Motor neuron (in vitro differentiated cells): ENCODE measurements around the gene MCCC1. TPM values are rescaled to one million over a fixed set of nuclear protein-coding genes. Genes with fewer than 3 reads are reported as not detected.
A peak's percentile ranks its signal among the peaks of the same experiment; 100 is the strongest.

Experiments used
- ATAC-seq, 8 experiments: fragments of 200-7000 bp; cut with Tn5 transposase; replicated peaks in 6 of 8; 2 replicates each; pipeline ENCODE4 v1.8.0; 2021; ENCODE audit warnings: mild to moderate bottlenecking in 8 of 8, moderate library complexity in 8 of 8
- H3K27ac ChIP-seq, 2 donors: fragments of 250-450 bp; sonication (Bioruptor Pico); 2 replicates each; pipeline ENCODE4 v1.9.0; 2021; ENCODE audit warnings: antibody characterized with exemption in 2 of 2, mild to moderate bottlenecking in 2 of 2, moderate library complexity in 1 of 2
- H3K4me1 ChIP-seq, 2 donors: fragments of 250-450 bp; sonication (Bioruptor Pico); replicated peaks in 1 of 2; 2 replicates each; pipeline ENCODE4 v1.6.1; 2021; ENCODE audit warnings: antibody characterized with exemption in 2 of 2, mild to moderate bottlenecking in 2 of 2, moderate library complexity in 1 of 2
- H3K4me3 ChIP-seq, 5 donors: fragments of 250-450 bp; sonication (Bioruptor Pico); 2 replicates each; pipeline ENCODE4 v1.9.0; 2021; ENCODE audit warnings: antibody characterized with exemption in 5 of 5, mild to moderate bottlenecking in 5 of 5, moderate library complexity in 4 of 5
- WGBS, 10 experiments: fragments of 450-650 bp; shearing (Covaris generic); methylation state at CpG; one replicate each; pipeline ENCODE4 v1.0.0; 2022; 5-methylcytosine and 5-hydroxymethylcytosine counted together
- in situ Hi-C, 9 experiments: fragments of 400-800 bp; cut with MboI; loops; one replicate each; pipeline ENCODE4 v1.15.0; 2021; ENCODE audit warnings: low sequenced_read_pairs in 9 of 9, low pct_unique_long_range_greater_than_20kb in 2 of 9; ENCODE audit not compliant: unreplicated experiment in 9 of 9
- total RNA-seq, 8 experiments: library from RNA; unstranded; fragments of 300-600 nt; gene quantifications; 2 replicates each; pipeline versions ENCODE4 v1.2.3 to v1.2.4, GENCODE V29; 2022

The MCCC1 gene
- total RNA-seq: 10 to 100 TPM; 10.6 to 39.9 (median 16.6) TPM

DNA sequence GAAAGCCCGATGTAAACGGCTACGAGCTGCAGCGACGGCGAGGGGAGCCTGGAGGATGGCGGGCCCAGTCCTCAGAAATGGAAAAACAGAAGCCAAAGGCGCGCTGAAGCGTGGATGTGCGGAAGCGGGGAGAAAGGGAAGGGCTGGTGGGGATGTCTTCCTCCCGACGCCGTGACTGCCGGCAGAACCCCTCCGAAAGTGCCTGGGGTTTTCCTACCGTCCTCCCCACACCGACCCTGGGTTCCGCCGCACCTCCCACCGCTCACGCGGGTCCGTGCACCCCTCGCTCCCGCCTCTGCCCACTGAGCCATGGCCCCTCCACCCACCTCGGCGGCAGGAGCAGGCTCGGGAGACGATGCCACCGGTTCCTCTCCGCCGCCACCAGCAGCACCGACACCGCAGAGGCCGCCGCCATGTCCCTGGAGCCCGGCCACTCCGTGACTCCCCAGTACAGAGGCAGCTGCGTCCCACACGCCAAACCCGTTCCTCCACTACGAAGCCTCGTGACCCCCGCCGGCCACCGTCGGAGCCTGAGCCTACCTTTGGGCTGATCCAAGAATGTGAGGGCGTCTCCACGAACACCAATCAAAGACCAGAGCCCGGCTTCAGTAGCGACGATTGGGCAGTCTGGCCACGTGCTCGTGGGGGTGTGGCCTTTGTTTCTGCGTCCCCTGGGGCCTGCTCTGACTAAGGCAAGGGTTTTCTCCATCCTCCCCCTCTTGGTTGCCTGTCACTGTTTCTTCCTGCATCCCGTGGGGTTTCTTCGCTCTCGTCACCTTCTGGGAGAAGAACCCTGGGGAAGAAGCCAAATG is at the start of gene MCCC1:
Gene MCCC1, minus strand, starts transcription at position 471 of the 812 bp plus-strand sequence. Its CDS starts 56 bp downstream, at position 415.
- peaks cover 5% of the 10 kb centered on the region in 2 donors for H3K4me1 ChIP-seq
- ATAC-seq: peak; percentile 94 to 99 (median 98)
- H3K27ac ChIP-seq: peak within 1 kb of the TSS; percentile 55 to 66
- WGBS, 10 experiments: 0 to 4% (median 1%) methylated on average over 3 to 13 of the region's 60 CpGs; no CpG with 5 or more reads in 4 of the 10 experiments
- in situ Hi-C loops: no loop called here
- peak within 1 kb of the TSS; percentile 61 to 95 (median 75) for H3K4me3 ChIP-seq

DNA sequence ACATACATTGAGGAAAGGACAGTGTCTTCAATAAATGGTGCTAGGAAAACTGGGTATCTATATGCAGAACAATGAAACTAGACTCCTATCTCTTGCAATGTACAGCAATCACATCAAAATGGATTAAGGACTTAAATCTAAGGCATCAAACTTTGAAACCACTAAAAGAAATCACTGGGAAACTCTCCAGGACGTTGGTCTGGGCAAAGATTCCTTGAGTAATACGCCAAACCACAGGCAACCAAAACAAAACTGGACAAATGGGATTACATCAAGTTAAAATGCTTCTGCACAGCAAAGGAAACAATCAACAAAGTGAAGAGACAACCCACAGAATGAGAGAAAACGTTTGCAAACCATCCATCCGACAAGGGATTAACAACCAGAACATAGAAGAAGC is 48.8 kb upstream of the MCCC1 start:
- Histone ChIP-seq H3K27ac (no peak overlapping the region), H3K4me3 (no peak overlapping the region), H3K4me1 (no peaks in the 10 kb centered on the region)
- 9 to 87% (median 74%) methylated on average over 2 to 4 of the region's 4 CpGs for WGBS, 10 experiments
- ATAC-seq: no peak
- in situ Hi-C loops: loop anchor here in 2 of 9 experiments (25.0 kb wide), 1 partner anchor 239 kb away; no protein-coding TSS in a partner anchor

DNA sequence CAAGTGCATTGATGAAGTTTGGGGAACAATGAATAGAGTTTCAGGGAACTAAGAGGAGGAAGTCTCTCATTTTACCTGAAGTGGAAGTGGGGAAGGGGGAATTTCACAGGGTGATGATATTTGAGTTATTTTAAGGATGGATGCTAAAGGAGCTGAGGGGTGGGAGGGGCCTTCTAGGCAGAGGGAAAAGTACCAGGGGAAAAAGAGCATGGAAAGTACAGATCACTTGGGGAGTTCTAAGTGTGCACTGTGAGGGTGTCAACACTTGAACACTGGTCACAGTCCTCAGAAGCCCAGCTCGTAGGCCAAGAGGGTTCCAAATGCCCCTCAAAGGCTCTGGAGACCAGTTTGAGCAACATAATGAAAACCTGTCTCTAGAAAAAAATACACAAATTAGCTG is 45.1 kb upstream of the MCCC1 start:
- H3K27ac ChIP-seq: no peak overlapping the region
- in situ Hi-C loops: loop anchor here in 2 of 9 experiments (25.0 kb wide), 1 partner anchor 243 kb away; no protein-coding TSS in a partner anchor
- H3K4me1 ChIP-seq: no peaks in the 10 kb centered on the region
- 13 to 50% methylated on average over 1 of the region's 1 CpG; no CpG with 5 or more reads in 8 of the 10 experiments for WGBS, 10 experiments
- no peak overlapping the region for H3K4me3 ChIP-seq
- no peak for ATAC-seq

DNA sequence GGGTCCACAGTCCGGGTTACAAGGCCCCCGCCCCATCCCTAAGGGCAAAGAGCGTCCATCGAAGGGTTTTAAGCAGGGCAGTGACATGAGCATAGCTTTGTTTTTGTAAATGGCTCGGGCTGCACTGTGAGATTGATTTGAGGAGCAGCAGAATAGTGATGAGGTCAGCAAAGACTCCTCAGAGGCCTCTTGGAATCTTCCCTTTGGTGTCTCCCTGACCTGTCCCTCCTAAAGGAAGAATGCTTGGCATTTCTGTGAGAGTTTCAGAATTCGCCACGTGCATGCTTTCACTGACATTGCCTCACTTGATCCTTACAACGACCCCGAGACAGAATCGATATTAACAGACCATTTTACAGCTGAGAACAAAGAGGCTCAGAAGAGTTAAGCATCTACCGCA is 42.9 kb upstream of the MCCC1 start:
- 0 to 81% (median 45%) methylated on average over 2 to 10 of the region's 11 CpGs for WGBS, 10 experiments
- in situ Hi-C loops: loop anchor here in 2 of 9 experiments (25.0 kb wide), 1 partner anchor 245 kb away; no protein-coding TSS in a partner anchor
- peak in 2 of 8 experiments; percentile 12 to 40 for ATAC-seq
- Histone ChIP-seq H3K27ac (no peak overlapping the region), H3K4me1 (no peaks in the 10 kb centered on the region), H3K4me3 (no peak overlapping the region)

DNA sequence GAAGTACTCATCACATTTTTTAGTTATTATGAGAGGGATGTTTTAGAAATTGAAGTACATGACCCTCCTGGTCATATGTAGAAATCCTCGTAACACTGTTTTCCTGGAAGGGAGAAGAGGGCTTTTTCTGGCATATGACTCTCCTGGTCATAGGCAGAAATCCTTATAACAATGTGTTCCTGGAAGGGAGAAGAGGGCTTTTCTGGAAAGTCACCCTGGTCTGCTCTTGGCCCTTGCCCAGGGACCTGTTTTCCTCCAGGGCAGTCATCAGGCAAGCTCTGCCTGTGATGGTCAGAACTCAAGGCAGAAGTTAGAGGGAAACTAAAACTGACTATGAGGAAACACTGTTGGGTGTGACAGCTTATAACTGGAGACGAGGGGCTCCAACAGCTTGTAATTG is 35.5 kb upstream of the MCCC1 start:
- WGBS, 10 experiments: 17 to 87% (median 63%) methylated on average over 1 to 2 of the region's 2 CpGs; no CpG with 5 or more reads in 3 of the 10 experiments
- Histone ChIP-seq H3K27ac (no peak overlapping the region), H3K4me1 (no peaks in the 10 kb centered on the region), H3K4me3 (no peak overlapping the region)
- no peak for ATAC-seq
- in situ Hi-C loops: loop anchor here in 2 of 9 experiments (25.0 kb wide), 1 partner anchor 252 kb away; no protein-coding TSS in a partner anchor

DNA sequence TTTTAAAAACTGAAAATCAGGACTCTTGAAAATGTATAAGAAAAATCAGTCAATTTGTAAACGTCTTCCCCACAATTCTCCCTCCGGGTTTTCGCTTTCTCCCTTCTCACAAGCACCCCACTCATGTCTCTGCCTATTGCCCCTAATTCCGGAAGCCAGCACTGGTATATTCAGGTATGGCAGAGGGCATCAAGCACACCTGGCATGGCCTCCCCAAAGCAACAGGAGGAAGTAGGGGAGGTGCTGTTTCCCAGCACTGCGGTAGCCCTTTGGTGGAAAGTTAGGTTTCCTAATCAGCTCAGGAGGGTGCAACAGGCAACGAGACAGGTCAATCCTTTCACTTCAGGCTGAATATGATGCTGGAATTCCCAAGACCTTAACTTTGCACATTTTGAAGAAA is 33.1 kb upstream of the MCCC1 start:
- Histone ChIP-seq H3K27ac (no peak overlapping the region), H3K4me1 (no peaks in the 10 kb centered on the region), H3K4me3 (no peak overlapping the region)
- no peak for ATAC-seq
- in situ Hi-C loops: loop anchor here in 2 of 9 experiments (25.0 kb wide), 1 partner anchor 255 kb away; no protein-coding TSS in a partner anchor
- WGBS, 10 experiments: 0 to 60% (median 33%) methylated on average over 1 to 6 of the region's 6 CpGs; no CpG with 5 or more reads in 1 of the 10 experiments

DNA sequence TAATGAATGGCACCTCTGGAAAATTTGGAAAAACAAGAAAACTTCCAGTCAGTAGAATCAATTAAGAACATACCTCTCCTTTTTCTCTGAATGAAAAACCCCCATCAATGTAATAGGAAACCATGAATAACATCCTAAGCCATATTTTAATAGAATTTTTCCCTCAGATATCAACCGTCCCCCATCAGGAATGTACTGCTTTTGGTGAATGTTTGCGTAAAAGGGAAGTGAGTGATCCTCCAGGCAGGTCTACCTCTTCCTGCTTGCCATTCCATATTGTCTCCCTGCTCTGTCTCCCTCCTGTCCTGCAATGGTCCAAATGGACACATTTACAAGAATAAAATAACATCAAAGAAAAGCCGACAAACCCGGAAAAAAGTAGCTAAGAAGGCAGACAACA is 32.4 kb upstream of the MCCC1 start:
- H3K4me3 ChIP-seq: no peak overlapping the region
- H3K27ac ChIP-seq: no peak overlapping the region
- in situ Hi-C loops: loop anchor here in 2 of 9 experiments (25.0 kb wide), 1 partner anchor 256 kb away; no protein-coding TSS in a partner anchor
- no peak for ATAC-seq
- no peaks in the 10 kb centered on the region for H3K4me1 ChIP-seq
- WGBS, 10 experiments: 0 to 72% (median 45%) methylated on average over 1 to 4 of the region's 4 CpGs

DNA sequence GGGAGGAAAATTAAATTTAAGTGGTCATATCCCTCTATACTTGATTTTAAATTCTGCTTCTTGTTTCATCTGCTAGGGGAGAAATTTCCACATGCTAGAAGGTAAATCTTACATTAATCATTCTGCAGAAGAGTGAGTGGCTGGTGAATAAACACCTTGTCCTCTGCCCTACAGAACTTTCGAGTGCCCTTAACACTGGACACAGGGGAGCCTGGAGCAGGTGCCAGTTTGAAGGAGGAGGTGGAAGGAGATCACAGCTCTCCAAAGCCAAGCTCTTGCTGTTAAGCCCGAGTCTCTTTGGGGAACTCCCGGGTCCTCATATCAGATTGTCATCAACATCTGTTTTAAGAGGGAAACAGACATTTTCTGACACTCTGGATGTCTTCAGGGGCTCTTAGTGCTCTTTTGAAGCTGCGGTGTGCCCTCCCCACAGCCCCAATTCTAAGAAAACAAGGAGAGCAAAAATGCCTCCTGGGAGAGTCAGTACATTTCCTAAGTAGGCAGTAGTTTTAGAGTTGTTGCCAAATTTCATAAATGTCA is 32.0 kb upstream of the MCCC1 start:
- no peak for ATAC-seq
- in situ Hi-C loops: loop anchor here in 2 of 9 experiments (25.0 kb wide), 1 partner anchor 256 kb away; no protein-coding TSS in a partner anchor
- H3K4me1 ChIP-seq: no peaks in the 10 kb centered on the region
- no peak overlapping the region for H3K27ac ChIP-seq
- WGBS, 10 experiments: 0 to 100% (median 75%) methylated on average over 1 to 2 of the region's 4 CpGs; no CpG with 5 or more reads in 3 of the 10 experiments
- H3K4me3 ChIP-seq: no peak overlapping the region

DNA sequence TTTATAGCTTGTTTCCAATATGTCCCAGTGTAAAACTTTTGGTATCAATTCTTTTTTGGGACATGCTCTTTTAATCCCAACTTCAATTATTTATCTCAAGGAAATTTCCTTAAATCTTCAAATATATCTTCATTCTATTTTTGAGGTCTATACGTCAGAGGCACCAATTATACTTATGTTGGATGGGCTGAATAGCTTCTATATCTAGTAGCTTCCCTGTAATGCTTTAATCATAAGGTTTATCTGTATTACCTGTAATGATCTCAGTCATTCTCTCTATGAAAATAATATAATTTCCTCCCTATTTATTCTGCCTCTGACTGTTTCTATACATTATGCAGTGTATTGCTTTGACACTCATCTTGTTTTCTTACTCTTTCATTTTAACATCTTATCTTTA is 29.9 kb upstream of the MCCC1 start:
- in situ Hi-C loops: loop anchor here in 4 of 9 experiments (10.0 to 25.0 kb wide), 2 partner anchors 256 to 258 kb away; no protein-coding TSS in a partner anchor
- 0 to 100% (median 91%) methylated on average over 1 of the region's 1 CpG; no CpG with 5 or more reads in 1 of the 10 experiments for WGBS, 10 experiments
- no peak overlapping the region for H3K4me3 ChIP-seq
- no peaks in the 10 kb centered on the region for H3K4me1 ChIP-seq
- H3K27ac ChIP-seq: no peak overlapping the region
- no peak for ATAC-seq

DNA sequence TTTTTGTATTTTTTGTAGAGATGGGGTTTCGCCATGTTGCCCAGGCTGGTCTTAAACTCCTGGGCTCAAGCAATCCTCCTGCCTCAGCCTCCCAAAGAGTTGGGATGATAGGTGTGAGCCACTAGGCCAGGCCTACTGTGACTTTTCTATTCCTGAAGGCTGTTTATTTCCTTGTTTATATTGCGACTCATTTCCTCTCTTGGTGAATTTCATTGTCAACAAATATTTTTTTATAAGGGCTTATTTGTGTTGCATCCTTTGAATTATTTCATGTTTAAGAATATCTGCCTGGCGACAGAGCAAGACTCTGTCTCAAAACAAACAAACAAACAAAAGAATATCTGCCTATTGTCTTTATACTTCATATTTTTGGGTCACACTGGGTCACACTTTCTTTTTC is 29.4 kb upstream of the MCCC1 start:
- ATAC-seq: no peak
- WGBS, 10 experiments: 34 to 100% (median 88%) methylated on average over 1 to 3 of the region's 3 CpGs
- Histone ChIP-seq H3K4me3 (no peak overlapping the region), H3K27ac (no peak overlapping the region), H3K4me1 (no peaks in the 10 kb centered on the region)
- in situ Hi-C loops: loop anchor here in 4 of 9 experiments (10.0 to 25.0 kb wide), 2 partner anchors 256 to 259 kb away; no protein-coding TSS in a partner anchor

DNA sequence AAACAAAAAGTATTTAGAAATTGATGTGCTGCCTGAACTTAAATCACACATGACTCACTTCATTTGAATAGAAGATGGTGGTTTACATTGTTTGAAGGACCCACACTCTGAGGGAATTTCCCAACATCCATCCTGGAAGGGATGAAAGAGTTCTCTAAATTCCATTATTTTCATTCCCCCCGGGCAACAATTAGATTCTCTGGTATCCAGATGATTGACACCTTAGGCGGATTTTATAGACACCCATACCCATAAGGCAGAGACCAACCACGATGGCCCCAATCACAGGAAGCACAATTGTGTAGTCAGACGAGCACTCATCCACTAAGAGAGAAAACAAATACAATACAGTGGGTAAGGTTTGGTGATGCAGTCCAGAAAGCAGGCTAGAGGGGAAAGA is 24.6 kb upstream of the MCCC1 start:
- in situ Hi-C loops: loop anchor here in 4 of 9 experiments (10.0 to 25.0 kb wide), 2 partner anchors 261 to 263 kb away; no protein-coding TSS in a partner anchor
- WGBS, 10 experiments: 14 to 100% (median 51%) methylated on average over 1 to 4 of the region's 4 CpGs; no CpG with 5 or more reads in 2 of the 10 experiments
- Histone ChIP-seq H3K4me1 (no peaks in the 10 kb centered on the region), H3K27ac (no peak overlapping the region), H3K4me3 (no peak overlapping the region)
- peak in 2 of 8 experiments; percentile 22 to 59 for ATAC-seq

DNA sequence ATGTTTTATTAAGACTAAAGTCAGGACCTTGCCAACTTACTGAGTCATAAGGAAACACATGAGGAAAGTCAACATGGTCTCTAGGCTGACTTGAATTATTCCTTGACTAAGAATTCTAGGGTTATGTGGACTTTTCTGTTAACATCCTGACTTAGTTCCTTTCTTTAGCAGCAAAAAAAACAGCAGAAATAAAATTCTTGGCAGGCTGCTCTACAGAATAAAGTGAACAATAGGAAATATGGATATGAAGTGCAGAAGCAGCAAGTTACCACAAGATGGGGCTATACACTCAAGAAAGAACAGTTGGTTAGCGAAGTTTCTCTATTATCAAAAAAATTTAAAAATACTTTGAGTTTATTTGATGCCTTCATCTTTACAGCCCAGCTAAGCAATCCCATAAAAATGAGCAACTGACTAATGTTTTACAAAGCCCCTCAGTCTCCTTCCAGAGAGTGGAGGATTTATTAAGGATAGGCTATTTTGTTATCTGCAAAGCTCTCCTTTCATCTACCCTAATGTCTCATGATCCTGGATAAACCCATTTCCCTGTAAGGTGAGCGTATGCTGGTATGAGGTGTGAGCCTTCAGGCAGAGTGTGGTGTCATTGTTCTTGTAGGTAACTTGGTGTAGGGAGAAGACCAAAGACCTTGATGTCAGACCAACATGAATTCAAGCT is 23.1 kb upstream of the MCCC1 start:
- in situ Hi-C loops: loop anchor here in 4 of 9 experiments (10.0 to 25.0 kb wide), 2 partner anchors 262 to 265 kb away; no protein-coding TSS in a partner anchor

More for the DNA sequence above, 23.1 kb upstream of the MCCC1 start:
- Histone ChIP-seq H3K27ac (no peak overlapping the region), H3K4me3 (no peak overlapping the region), H3K4me1 (no peaks in the 10 kb centered on the region)
- peak in 4 of 8 experiments; percentile 21 to 62 (median 54) for ATAC-seq
- 0 to 43% (median 12%) methylated on average over 1 to 2 of the region's 2 CpGs for WGBS, 10 experiments
